Astrocyte (in vitro differentiated cells and primary cell): Measurements from ENCODE around the gene PHYKPL.

Source experiments
- EZH2 ChIP-seq: IDR thresholded peaks from 2 replicates; pipeline ENCODE4 v1.6.1; 2012; ENCODE audit warnings: mild to moderate bottlenecking, low read length, inconsistent platforms; ENCODE audit not compliant: insufficient read depth
- TF ChIP-seq, protein P1 (sequence below): IDR thresholded peaks from 2 replicates; pipeline ENCODE4 v1.5.1; 2011; ENCODE audit warnings: low read depth, mild to moderate bottlenecking, inconsistent platforms, low read length, moderate library complexity; ENCODE audit not compliant: insufficient read depth

GRCh38 chr5:178244576-178244975, 12.0 kb upstream of the PHYKPL start:
- TF ChIP-seq, protein P1, sequence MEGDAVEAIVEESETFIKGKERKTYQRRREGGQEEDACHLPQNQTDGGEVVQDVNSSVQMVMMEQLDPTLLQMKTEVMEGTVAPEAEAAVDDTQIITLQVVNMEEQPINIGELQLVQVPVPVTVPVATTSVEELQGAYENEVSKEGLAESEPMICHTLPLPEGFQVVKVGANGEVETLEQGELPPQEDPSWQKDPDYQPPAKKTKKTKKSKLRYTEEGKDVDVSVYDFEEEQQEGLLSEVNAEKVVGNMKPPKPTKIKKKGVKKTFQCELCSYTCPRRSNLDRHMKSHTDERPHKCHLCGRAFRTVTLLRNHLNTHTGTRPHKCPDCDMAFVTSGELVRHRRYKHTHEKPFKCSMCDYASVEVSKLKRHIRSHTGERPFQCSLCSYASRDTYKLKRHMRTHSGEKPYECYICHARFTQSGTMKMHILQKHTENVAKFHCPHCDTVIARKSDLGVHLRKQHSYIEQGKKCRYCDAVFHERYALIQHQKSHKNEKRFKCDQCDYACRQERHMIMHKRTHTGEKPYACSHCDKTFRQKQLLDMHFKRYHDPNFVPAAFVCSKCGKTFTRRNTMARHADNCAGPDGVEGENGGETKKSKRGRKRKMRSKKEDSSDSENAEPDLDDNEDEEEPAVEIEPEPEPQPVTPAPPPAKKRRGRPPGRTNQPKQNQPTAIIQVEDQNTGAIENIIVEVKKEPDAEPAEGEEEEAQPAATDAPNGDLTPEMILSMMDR = no peak
- no peak for TF ChIP-seq EZH2
